ENCODE measurements around the gene NBEA. TPM values are rescaled to one million over a fixed set of nuclear protein-coding genes. Genes with fewer than 3 reads are reported as not detected.

NBEA gene
- total and polyA plus RNA-seq, 2 experiments from 2014 or later, result 2.6 to 12.3 TPM

GRCh38 chr13:35629026-35629425 is 687.0 kb downstream of the NBEA start:
- 92% methylated on average over 2 of the region's 2 CpGs for WGBS (ENCODE audit: low lambda C conversion rate, missing lambda C conversion rate)
- no peaks in the 10 kb centered on the region for H3K9me3 ChIP-seq (ENCODE audit: low read depth)

DNA sequence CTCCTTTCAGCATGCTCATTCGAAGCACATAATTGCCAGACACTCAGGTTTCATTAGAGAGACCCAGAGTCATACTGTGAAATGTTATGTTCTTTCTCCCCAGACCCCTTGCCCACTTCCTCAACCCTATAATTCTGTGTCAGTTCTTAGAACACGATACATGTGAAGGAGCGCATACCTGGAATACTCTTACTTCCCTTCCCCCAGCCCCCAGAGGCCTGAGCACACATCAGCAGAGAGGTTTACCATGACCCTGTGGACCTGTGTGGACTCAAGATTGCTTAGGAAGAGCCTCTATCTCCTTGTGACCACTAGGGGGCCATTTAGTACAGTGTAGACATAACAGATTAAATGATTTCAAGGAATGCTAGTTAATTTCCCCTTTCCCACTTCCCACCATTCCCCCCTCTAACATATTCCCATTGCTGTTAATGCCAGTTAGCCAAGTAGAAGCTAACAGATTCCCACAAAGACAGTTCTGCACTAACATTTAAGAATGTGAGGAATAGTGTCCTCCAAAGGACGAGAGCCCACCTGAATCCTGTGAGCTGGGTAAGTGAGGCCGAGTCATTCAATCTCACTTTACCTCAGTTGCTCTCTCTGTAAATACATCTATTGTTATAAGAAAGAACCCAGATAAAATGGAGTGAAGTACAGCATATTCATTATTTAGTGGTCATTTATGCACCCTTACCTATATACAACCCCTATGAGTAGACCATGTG is 688.6 kb downstream of the NBEA start:
- Histone ChIP-seq H3K4me3 (no peak overlapping the region), H3K27me3 (no peaks in the 10 kb centered on the region), H3K79me2 (no peaks in the 10 kb centered on the region), H3K4me2 (no peak overlapping the region), H2AFZ (no peak overlapping the region), H3K4me1 (ENCODE audit: insufficient read depth) (no peaks in the 10 kb centered on the region), H3K9me3 (ENCODE audit: low read depth) (no peaks in the 10 kb centered on the region), H3K9me2 (replicated peaks; ENCODE audit: insufficient read depth) (no peaks in the 10 kb centered on the region), H4K20me1 (ENCODE audit: insufficient read depth, poor library complexity, severe bottlenecking) (no peaks in the 10 kb centered on the region), H3K36me3 (replicated peaks; ENCODE audit: insufficient read depth, low read depth) (no peaks in the 10 kb centered on the region), H3K27ac (no peak overlapping the region)
- TF ChIP-seq EZH2 (IDR thresholded peaks at IDR 0.05; ENCODE audit: borderline replicate concordance) (no peak), CTCF (IDR thresholded peaks at IDR 0.05; ENCODE audit: poor library complexity) (peak; percentile 64)
- WGBS (ENCODE audit: low lambda C conversion rate, missing lambda C conversion rate), result 57% methylated on average over 5 of the region's 5 CpGs
- peak; percentile 76 for DNase-seq (ENCODE audit: low spot score)

More at GRCh38 chr13:35629026-35629425, 687.0 kb downstream of the NBEA start:
- TF ChIP-seq CTCF (IDR thresholded peaks at IDR 0.05; ENCODE audit: poor library complexity) (no peak), EZH2 (IDR thresholded peaks at IDR 0.05; ENCODE audit: borderline replicate concordance) (no peak), EZH2phosphoT487 (IDR thresholded peaks at IDR 0.05; ENCODE audit: low read depth, severe bottlenecking, unreplicated experiment) (no peak)
- Histone ChIP-seq H3K36me3 (replicated peaks; ENCODE audit: insufficient read depth, low read depth) (no peaks in the 10 kb centered on the region), H3K4me3 (no peak overlapping the region), H3K4me2 (no peak overlapping the region), H3K27me3 (no peaks in the 10 kb centered on the region), H3K79me2 (no peaks in the 10 kb centered on the region), H3K27ac (no peak overlapping the region), H4K20me1 (ENCODE audit: insufficient read depth, poor library complexity, severe bottlenecking) (no peaks in the 10 kb centered on the region), H2AFZ (no peak overlapping the region), H3K4me1 (ENCODE audit: insufficient read depth) (no peaks in the 10 kb centered on the region), H3K9me2 (replicated peaks; ENCODE audit: insufficient read depth) (no peaks in the 10 kb centered on the region)
- no peak for DNase-seq (ENCODE audit: low spot score)

DNA sequence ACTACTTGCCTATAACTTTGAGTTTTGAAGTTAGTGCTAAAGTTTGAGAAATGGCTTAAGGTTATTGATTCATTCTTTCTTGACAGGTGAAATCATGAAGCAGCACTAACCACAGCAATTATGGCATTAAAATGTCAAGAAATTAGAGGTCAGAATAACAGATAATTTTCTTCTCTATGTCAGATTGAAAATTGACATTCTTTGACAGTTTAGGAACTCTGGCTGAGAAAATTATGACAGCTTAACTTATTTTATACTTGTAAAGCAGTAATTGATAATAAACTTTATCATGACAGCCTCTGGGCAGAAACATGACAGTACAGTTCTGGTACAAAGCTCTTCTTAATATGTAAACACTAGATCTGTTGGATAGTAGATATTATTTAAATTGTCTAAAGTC is 689.6 kb downstream of the NBEA start:
- Histone ChIP-seq H3K9me2 (replicated peaks; ENCODE audit: insufficient read depth) (no peaks in the 10 kb centered on the region), H3K4me2 (no peak overlapping the region), H4K20me1 (ENCODE audit: insufficient read depth, poor library complexity, severe bottlenecking) (no peaks in the 10 kb centered on the region), H2AFZ (no peak overlapping the region), H3K36me3 (replicated peaks; ENCODE audit: insufficient read depth, low read depth) (no peaks in the 10 kb centered on the region), H3K27ac (no peak overlapping the region), H3K27me3 (no peaks in the 10 kb centered on the region), H3K4me3 (no peak overlapping the region), H3K9me3 (ENCODE audit: low read depth) (no peaks in the 10 kb centered on the region), H3K4me1 (ENCODE audit: insufficient read depth) (no peaks in the 10 kb centered on the region), H3K79me2 (no peaks in the 10 kb centered on the region)
- TF ChIP-seq EZH2phosphoT487 (IDR thresholded peaks at IDR 0.05; ENCODE audit: low read depth, severe bottlenecking, unreplicated experiment) (no peak), CTCF (IDR thresholded peaks at IDR 0.05; ENCODE audit: poor library complexity) (no peak), EZH2 (IDR thresholded peaks at IDR 0.05; ENCODE audit: borderline replicate concordance) (no peak)
- no peak for DNase-seq (ENCODE audit: low spot score)

Measured in hepatocyte (in vitro differentiated cells).